HG03175 (cell line): ENCODE measurements around the gene RAB4B.
"Not testable (repeated sequence)": the region's sequence is repeated elsewhere in the genome, so short reads cannot be mapped to it uniquely, and the experiment has no call there.

Source experiments
- ATAC-seq: cut with Tn5 transposase; IDR thresholded peaks from one replicate; pipeline ENCODE4 v1.9.1; 2021; ENCODE audit warnings: mild to moderate bottlenecking, moderate library complexity; ENCODE audit not compliant: unreplicated experiment

RAB4B gene, protein sequence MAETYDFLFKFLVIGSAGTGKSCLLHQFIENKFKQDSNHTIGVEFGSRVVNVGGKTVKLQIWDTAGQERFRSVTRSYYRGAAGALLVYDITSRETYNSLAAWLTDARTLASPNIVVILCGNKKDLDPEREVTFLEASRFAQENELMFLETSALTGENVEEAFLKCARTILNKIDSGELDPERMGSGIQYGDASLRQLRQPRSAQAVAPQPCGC

DNA sequence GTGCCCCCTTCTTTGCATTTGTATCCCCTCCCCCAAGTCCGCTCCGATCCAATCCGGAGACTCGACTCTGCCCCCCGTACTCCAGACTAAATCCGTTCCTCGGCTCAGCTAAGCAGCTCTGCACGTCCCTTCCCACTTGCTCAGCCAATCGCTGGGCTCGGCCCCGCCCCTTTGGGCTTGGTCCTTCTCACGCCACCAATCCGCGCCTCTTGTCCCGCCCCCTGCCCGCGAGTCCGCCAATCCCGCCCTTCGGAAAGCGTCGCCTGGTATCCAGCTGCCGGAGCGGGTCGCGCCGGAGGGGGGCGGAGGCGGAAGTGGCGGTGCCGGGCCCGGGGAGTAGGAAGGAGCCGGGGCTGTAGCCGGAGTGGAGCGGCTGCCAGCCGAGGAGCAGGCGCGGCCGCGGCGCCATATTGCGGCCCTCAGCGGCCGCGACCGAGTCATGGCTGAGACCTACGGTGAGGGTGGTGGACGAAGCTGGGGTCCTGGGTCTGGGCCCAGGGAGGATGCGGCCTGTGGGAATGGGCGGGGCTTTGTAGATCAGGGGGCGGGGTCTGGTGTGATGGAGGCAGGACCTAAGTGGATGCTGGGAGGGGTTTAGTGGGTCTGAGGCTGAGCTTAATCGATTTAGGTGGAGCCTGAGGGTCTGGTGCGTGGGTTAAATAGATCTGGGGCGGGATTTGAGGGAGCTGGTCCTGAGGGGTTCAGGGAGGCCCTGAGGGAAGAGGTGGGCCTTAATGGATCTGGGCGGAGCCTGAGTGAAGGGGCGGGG, at the start of gene RAB4B:
Gene RAB4B, plus strand, starts transcription at position 311 of the 769 bp plus-strand sequence. Its CDS starts 129 bp downstream, at position 440.
- peak; percentile 62 for ATAC-seq

- not testable (repeated sequence) for ATAC-seq
Measured at GRCh38 chr19:40730065-40730464, 48.0 kb upstream of the RAB4B start.

DNA sequence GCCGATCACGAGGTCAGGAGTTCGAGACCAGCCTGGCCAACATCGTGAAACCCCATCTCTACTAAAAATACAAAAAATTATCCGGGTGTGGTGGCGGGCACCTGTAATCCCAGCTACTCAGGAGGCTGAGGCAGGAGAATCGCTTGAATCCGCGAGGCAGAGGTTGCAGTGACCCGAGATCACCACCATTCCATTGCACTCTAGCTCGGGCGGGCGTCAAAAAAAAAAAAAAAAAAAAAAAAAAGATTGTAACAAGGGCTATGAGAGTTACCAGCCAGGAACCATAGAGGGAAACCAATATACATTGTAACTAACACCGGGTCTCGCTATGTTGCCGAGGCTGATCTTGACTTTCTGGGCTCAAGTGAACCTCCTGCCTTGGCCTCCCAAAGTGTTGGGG, 45.7 kb upstream of the RAB4B start:
- ATAC-seq = not testable (repeated sequence)

- no peak for ATAC-seq
Measured at GRCh38 chr19:40733149-40733548, 44.9 kb upstream of the RAB4B start.

GRCh38 chr19:40735013-40735771, 42.9 kb upstream of the RAB4B start:
- ATAC-seq = no peak

DNA sequence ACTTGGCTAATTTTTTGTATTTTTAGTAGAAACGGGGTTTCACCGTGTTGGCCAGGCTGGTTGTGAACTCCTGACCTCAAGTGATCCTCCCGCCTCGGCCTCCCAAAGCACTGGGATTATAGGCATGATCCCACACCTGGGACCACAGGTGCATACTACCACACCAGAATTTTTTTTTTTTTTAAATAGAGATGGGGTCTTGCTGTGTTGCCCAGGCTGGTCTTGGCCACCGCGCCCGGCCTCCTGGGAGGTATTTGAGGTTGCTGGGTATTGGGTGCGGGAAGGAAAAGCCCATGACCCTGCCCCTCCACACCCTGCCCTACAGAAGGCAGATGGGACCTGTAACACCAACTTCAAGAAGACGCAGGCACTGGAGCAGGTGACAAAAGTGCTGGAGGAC, 41.4 kb upstream of the RAB4B start:
- no peak for ATAC-seq

GRCh38 chr19:40737102-40737644, 40.9 kb upstream of the RAB4B start:
- no peak for ATAC-seq

DNA sequence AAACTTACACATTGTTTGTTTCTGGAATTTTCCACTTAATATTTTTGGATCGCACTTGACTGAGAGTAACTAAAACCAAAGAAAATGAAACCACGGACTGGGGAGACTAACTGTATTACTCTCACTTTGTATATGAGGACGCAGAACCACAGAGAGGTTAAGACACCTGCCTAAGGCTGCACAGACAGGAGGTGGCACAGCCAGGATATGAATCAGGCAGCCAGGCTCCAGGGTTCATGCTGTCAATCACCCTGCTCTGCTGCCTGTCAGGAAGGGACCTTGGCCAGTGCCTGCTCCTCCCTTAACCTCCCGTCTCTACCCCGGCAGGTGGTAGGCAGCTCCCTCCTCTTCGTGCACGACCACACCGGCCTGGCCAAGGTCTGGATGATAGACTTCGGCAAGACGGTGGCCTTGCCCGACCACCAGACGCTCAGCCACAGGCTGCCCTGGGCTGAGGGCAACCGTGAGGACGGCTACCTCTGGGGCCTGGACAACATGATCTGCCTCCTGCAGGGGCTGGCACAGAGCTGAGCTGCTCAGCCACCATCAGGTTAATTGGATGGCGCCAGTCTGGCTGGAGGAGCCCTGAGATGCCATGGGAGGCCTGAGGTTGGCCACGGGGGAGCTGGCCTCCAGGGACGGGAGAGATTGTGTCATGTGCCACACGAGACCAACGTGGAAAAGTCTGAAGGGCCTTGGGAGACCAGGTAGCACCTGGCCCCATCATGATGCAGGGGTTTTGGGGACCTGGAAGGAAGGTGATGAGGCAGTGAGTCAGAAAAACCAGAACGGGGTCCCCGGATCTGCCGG, 38.8 kb upstream of the RAB4B start:
- no peak for ATAC-seq

DNA sequence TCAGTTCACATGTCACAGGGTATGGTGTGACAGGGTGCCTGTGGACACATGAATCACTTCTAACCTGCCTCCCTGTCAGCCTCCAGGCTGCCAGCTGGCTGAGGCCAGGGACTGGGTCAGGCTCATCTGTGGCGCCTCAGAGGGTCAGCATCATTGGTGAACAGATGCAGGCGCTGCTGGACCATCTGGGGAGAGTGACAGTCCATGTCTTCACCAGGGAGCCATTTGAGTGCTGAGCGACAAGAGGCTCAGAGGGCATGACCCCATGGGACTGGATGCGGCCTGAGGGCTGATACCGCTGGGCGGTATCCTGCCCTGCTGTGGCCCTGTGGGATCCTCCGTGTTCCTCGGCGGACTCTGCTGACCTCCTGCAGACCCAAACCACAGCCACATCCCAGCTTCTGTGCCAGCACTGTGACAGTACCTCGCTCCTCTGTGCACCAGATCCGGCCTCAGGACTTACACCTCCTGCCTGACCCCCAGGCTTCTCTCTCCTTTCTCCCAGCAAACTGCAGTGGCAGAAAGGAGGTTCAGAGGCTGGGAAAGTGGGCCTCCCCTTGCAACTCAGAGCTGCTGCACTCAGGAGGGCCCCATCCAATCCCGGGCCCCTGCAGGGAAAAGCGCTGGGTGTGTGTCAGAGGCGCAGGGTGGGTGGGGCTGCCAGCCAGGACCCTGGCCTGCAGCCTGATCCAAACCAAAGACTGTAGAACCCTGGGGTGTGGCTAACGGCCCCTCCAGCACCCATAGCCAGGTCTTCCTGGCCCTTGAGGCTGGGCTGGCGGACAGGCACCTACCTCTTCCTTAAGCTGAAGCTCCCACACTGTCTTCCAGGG, 38.0 kb upstream of the RAB4B start:
- ATAC-seq = no peak

DNA sequence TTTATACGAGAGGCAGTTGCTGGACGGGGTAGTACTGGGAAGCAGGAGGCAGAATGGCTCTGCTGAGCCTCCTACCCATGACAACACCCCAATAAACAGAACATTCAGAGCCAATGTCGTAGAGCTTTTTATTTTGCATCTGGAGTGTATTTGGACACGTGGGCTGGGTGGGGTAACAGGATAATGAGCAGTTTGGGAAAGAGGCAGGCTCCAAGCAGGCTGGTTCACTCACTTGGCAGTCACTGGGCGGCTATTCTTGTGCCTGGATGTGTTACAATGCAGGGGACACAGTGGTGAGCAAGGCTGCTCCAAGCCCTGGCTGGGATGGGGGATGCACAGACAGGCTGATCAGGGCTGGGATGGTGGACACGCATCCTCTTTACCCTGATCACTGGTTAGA, 37.3 kb upstream of the RAB4B start:
- ATAC-seq = no peak

DNA sequence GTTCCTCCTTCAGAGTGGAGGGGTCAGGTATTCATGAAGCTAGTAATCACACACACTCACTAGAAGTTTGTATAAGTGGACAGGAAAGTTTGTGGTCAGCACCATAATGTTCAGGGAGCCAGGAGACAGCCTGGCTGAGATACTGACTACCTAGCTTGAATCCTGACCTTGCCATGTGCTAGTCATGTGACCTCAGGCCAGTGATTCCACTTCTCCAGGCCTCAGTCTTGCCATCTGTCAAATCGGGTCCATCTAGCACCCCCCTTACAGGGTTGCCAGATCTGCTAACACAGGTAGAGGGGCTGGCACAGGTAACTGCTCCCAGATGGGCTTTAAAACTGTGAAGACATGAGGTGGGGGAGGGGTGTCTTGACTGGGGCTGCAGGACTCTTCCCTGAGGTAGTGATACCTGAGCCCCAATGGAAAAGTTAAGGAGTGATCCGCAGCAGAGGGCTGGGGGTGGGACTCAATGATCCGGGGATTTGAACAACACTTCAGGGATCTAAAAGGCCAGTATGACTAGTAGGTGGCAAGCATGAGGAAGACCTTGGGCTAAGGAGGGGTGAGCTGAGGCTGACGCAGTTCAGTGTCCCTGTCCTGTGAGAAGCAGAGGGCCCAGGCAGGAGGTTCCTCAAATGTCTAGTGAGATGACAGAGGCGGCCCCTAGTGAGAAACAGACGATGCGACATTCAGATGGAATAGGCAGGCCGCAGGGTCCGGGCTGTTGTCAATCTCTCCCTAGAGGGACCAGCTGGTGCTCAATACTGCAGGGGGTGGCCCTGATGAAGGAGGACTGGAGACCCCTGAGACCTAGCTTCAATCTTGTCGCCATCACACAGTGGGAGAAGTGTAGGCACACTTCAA, 36.3 kb upstream of the RAB4B start:
- no peak for ATAC-seq

- no peak for ATAC-seq
Measured at GRCh38 chr19:40742477-40742876, 35.6 kb upstream of the RAB4B start.

- ATAC-seq = no peak
Measured at GRCh38 chr19:40742886-40743285, 35.2 kb upstream of the RAB4B start.

DNA sequence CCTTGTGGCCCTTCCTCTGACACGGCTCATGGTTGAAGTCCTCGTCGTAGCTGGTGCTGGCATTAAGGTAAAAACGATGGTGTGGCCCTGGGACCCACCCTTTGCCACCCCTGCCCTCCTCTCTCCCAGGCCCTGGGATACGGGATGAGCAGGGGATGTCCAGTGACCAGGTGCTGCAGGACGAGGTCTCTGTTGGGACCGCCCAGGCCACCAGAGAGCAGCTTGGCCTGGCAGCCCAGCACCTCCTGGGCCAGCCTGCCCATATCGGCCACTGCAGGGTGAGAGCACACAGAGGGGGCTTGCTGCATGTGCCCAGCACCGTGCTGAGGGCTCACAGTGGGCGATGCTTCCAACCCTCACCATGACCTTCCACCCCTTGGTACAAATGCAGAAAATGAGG, 34.1 kb upstream of the RAB4B start:
- no peak for ATAC-seq

DNA sequence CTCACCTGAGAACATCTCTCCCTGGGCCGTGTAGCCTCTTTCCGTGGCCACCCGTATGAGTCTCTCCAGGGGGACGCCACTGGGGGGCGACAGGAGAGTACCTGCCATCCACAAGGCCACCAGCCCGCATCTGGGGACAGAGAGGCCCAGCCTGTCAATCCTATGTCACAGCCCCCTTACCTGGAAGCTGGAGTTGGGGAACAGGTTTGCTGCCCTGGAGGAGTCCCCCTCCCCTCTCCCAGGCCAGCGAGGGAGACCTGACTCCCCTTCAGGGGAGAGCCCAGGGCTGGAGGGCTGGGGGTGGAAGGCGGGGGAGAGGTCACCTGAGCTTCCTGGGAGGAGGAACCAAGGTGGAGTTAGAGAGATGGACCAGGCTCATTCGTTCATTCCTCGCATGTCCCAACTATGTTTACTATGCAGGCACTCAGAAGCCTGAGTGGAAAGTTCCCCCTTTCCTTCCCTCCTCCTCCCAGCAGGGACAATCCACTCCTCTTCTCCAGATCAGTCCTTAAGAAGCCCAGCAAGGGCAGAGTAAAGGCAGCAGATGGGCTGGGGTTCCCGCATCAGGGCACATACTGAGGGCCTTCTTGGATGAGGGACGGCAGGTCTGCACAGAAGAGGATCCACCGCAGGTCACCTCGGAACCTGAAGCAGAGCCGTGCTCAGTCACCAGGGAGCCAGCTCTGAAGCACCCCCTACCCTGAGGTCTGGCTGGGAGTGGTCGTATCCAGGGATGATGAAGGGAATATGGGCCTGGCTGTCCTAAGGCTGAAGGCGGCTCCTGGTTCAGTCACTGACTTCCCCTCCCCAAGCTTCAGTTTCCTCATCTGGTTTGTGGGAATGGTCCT, 33.3 kb upstream of the RAB4B start:
- ATAC-seq = no peak

- no peak for ATAC-seq
Measured at GRCh38 chr19:40745402-40745780, 32.7 kb upstream of the RAB4B start.

GRCh38 chr19:40747536-40747935, 30.5 kb upstream of the RAB4B start:
- ATAC-seq = no peak
